Measurements from ENCODE around the gene LRRTM4.

GRCh38 chr2:76980067-76980787, 541.9 kb downstream of the LRRTM4 start:
- TF ChIP-seq ZZZ3 (CRISPR knock-in tag; IDR thresholded peaks at IDR 0.05; ENCODE audit: borderline replicate concordance) (no peak), ZSCAN25 (CRISPR knock-in tag; IDR thresholded peaks at IDR 0.05) (no peak), ZNF33B (CRISPR knock-in tag; IDR thresholded peaks at IDR 0.05) (no peak), BRCA1 (CRISPR knock-in tag; IDR thresholded peaks at IDR 0.05) (no peak), CTCF (CRISPR knock-in tag; IDR thresholded peaks at IDR 0.05) (no peak), ZNF225 (CRISPR knock-in tag; IDR thresholded peaks at IDR 0.05) (no peak), TAF1 (CRISPR knock-in tag; IDR thresholded peaks at IDR 0.05) (no peak), HMGA1 (CRISPR knock-in tag; conservative IDR thresholded peaks at IDR 0.05) (no peak), EZH2 (conservative IDR thresholded peaks at IDR 0.05; ENCODE audit: low read depth, low read length) (no peak), ZFX (CRISPR knock-in tag; IDR thresholded peaks at IDR 0.05; ENCODE audit: low read depth) (no peak), POLR2A (IDR thresholded peaks at IDR 0.05; ENCODE audit: insufficient read depth in 1 of 2, low read depth in 2 of 2, low read length in 2 of 2) (no peak), NR2C2 (CRISPR knock-in tag; IDR thresholded peaks at IDR 0.05; ENCODE audit: borderline replicate concordance) (no peak), ZNF660 (CRISPR knock-in tag; IDR thresholded peaks at IDR 0.05; ENCODE audit: borderline replicate concordance, low read depth) (no peak), SETDB1 (CRISPR knock-in tag; IDR thresholded peaks at IDR 0.05; ENCODE audit: borderline replicate concordance) (no peak)
